Esophagus squamous epithelium (tissue), 5 donors: ENCODE measurements around the gene TLDC2. TPM values are rescaled to one million over a fixed set of nuclear protein-coding genes. Genes with fewer than 3 reads are reported as not detected.
A peak's percentile ranks its signal among the peaks of the same experiment; 100 is the strongest.

Experiments used
- DNase-seq: peaks from one replicate; lab custom pipeline; 2025; lab: John Stamatoyannopoulos, UW
- H3K27ac ChIP-seq, 4 donors: fragments of 200-600 bp; sonication (generic); one replicate each; pipeline ENCODE4 v1.5.1; 2016 to 2019; ENCODE audit warnings: mild to moderate bottlenecking in 1 of 4
- H3K27me3 ChIP-seq, 4 donors: fragments of 200-600 bp; sonication (generic); 1 replicate in 3 of 4; 2 replicates in 1 of 4; pipeline versions ENCODE4 v1.5.1 to v1.6.0; 2017 to 2021; ENCODE audit warnings: antibody characterized with exemption in 1 of 4
- H3K36me3 ChIP-seq, 3 donors: fragments of 200-600 bp; sonication (generic); one replicate each; pipeline ENCODE4 v1.5.1; 2016 to 2019
- H3K4me1 ChIP-seq, 3 donors: fragments of 200-600 bp; sonication (generic); one replicate each; pipeline ENCODE4 v1.5.1; 2017 to 2019
- H3K4me3 ChIP-seq, 4 donors: fragments of 200-600 bp; sonication (generic); 1 replicate in 3 of 4; 2 replicates in 1 of 4; pipeline ENCODE4 v1.5.1; 2016 to 2019; ENCODE audit warnings: mild to moderate bottlenecking in 2 of 4, moderate library complexity in 1 of 4
- H3K9me3 ChIP-seq, 3 donors: fragments of 200-600 bp; sonication (generic); one replicate each; pipeline ENCODE4 v1.5.1; 2016 to 2019
- CTCF ChIP-seq, 6 experiments: fragments of 450-650 bp in 4 of 6; fragments of 200-600 bp in 2 of 6; sonication (generic) in 2 of 6; IDR thresholded peaks; one replicate each; pipeline ENCODE4 v1.5.1; 2016 to 2019; ENCODE audit warnings: antibody characterized with exemption in 6 of 6, mild to moderate bottlenecking in 4 of 6, moderate library complexity in 4 of 6
- POLR2A ChIP-seq, 4 donors: fragments of 450-650 bp; IDR thresholded peaks; one replicate each; pipeline ENCODE4 v1.6.1; 2017; ENCODE audit warnings: antibody characterized with exemption in 4 of 4, mild to moderate bottlenecking in 4 of 4, moderate library complexity in 3 of 4
- WGBS, 2 donors: methylation state at CpG; one replicate each; pipeline ENCODE4 v1.1.5; 2018; 5-methylcytosine and 5-hydroxymethylcytosine counted together
- intact Hi-C: fragments of 100-400 bp; cut with DNase I; formaldehyde crosslinking; loops from one replicate; pipeline ENCODE4 v1.15.0; 2022
- total RNA-seq, 4 donors: library from RNA; depleted of rRNA; stranded (reverse); fragments of >200 nt; gene quantifications; one replicate each; pipeline ENCODE4 v1.1.0, GENCODE V29; 2016
- donor health status: DM: yes; HTN: yes; CAD: no.

The TLDC2 gene
- total RNA-seq, 4 donors from 2014 or later, result 0.53 to 1.1 TPM; not detected in 2

- H3K4me1 ChIP-seq, result peaks cover 50 to 82% (median 68%) of the 10 kb centered on the region in 3 donors
- intact Hi-C loops, result loop anchor here (10.0 kb wide), 1 partner anchor 246 kb away; no protein-coding TSS in a partner anchor
- peak overlapping the region in 1 of 4 donors; percentile 89 for H3K4me3 ChIP-seq
- 71 to 77% methylated on average over 3 to 5 of the region's 5 CpGs for WGBS, 2 donors
- DNase-seq, result no peak
- no peaks in the 10 kb centered on the region for H3K9me3 ChIP-seq
- peaks cover 0 to 16% (median 0%) of the 10 kb centered on the region in 3 donors for H3K36me3 ChIP-seq
- no peaks in the 10 kb centered on the region for H3K27me3 ChIP-seq
- TF ChIP-seq CTCF (IDR thresholded peaks at IDR 0.05) (no peak), POLR2A (IDR thresholded peaks at IDR 0.05) (no peak)
- H3K27ac ChIP-seq, result peak overlapping the region in 3 of 4 donors; percentile 90 to 96 (median 95)
Observed at GRCh38 chr20:36860339-36860738, 15.6 kb upstream of the TLDC2 start.

GRCh38 chr20:36860811-36861624, 14.9 kb upstream of the TLDC2 start:
- H3K27me3 ChIP-seq, result no peaks in the 10 kb centered on the region
- peak overlapping the region; percentile 85 to 96 (median 92) for H3K27ac ChIP-seq
- 66 to 70% methylated on average over 5 to 12 of the region's 14 CpGs for WGBS, 2 donors
- no peak for DNase-seq
- H3K36me3 ChIP-seq, result peaks cover 0 to 16% (median 0%) of the 10 kb centered on the region in 3 donors
- peaks cover 43 to 75% (median 61%) of the 10 kb centered on the region in 3 donors for H3K4me1 ChIP-seq
- no peak for TF ChIP-seq CTCF (IDR thresholded peaks at IDR 0.05)
- no peak for TF ChIP-seq POLR2A (IDR thresholded peaks at IDR 0.05)
- intact Hi-C loops, result loop anchor here (10.0 kb wide), 1 partner anchor 246 kb away; no protein-coding TSS in a partner anchor
- H3K4me3 ChIP-seq, result peak overlapping the region; percentile 61 to 89 (median 74)
- H3K9me3 ChIP-seq, result no peaks in the 10 kb centered on the region

GRCh38 chr20:36861625-36861874, 14.4 kb upstream of the TLDC2 start:
- Histone ChIP-seq H3K9me3 (no peaks in the 10 kb centered on the region), H3K27ac (peak overlapping the region; percentile 85 to 96 (median 92)), H3K4me3 (peak overlapping the region; percentile 61 to 89 (median 74)), H3K36me3 (peaks cover 0 to 16% (median 0%) of the 10 kb centered on the region in 3 donors), H3K27me3 (no peaks in the 10 kb centered on the region), H3K4me1 (peaks cover 38 to 70% (median 56%) of the 10 kb centered on the region in 3 donors)
- no peak for DNase-seq
- TF ChIP-seq POLR2A (IDR thresholded peaks at IDR 0.05) (no peak), CTCF (IDR thresholded peaks at IDR 0.05) (no peak)
- intact Hi-C loops, result loop anchor here (10.0 kb wide), 1 partner anchor 247 kb away; no protein-coding TSS in a partner anchor
- WGBS, 2 donors, result 15 to 18% methylated on average over 2 of the region's 7 CpGs

GRCh38 chr20:36861875-36862801, 13.8 kb upstream of the TLDC2 start:
- WGBS, 2 donors, result 0% methylated on average over 1 of the region's 45 CpGs; no CpG with 5 or more reads in 1 of the 2 donors
- peaks cover 32 to 64% (median 50%) of the 10 kb centered on the region in 3 donors for H3K4me1 ChIP-seq
- intact Hi-C loops, result loop anchor here (10.0 kb wide), 1 partner anchor 247 kb away; no protein-coding TSS in a partner anchor

More at GRCh38 chr20:36861875-36862801, 13.8 kb upstream of the TLDC2 start:
- H3K27ac ChIP-seq, result peak overlapping the region; percentile 85 to 96 (median 92)
- peak overlapping the region; percentile 61 to 89 (median 74) for H3K4me3 ChIP-seq
- H3K36me3 ChIP-seq, result peaks cover 0 to 14% (median 0%) of the 10 kb centered on the region in 3 donors
- DNase-seq, result no peak
- H3K27me3 ChIP-seq, result no peaks in the 10 kb centered on the region
- H3K9me3 ChIP-seq, result no peaks in the 10 kb centered on the region
- TF ChIP-seq CTCF (IDR thresholded peaks at IDR 0.05) (peak in 2 of 6 experiments; percentile 9 to 10), POLR2A (IDR thresholded peaks at IDR 0.05) (peak in 3 of 4 donors; percentile 66 to 86 (median 79))
